NCI-H226 (cell line): ENCODE results near the gene MAST3.

Experiments
- DNase-seq: peaks from one replicate; pipeline ENCODE4 v3.0.0-alpha.2; 2015

The MAST3 gene

GRCh38 chr19:18164072-18164471 lies 66.5 kb downstream of the MAST3 start:
- DNase-seq, result no peak

- no peak for DNase-seq
Observed at GRCh38 chr19:18165794-18166544, 68.4 kb downstream of the MAST3 start.

GRCh38 chr19:18167011-18167410 lies 69.4 kb downstream of the MAST3 start:
- no peak for DNase-seq

GRCh38 chr19:18167975-18168645 lies 70.5 kb downstream of the MAST3 start:
- no peak for DNase-seq

GRCh38 chr19:18168673-18169381 lies 71.2 kb downstream of the MAST3 start:
- DNase-seq, result no peak

- DNase-seq, result no peak
Observed at GRCh38 chr19:18170714-18171255, 73.2 kb downstream of the MAST3 start.

GRCh38 chr19:18171605-18172327 lies 74.2 kb downstream of the MAST3 start:
- DNase-seq, result no peak

- no peak for DNase-seq
Observed at GRCh38 chr19:18172331-18173053, 74.9 kb downstream of the MAST3 start.

GRCh38 chr19:18173054-18173571 lies 75.5 kb downstream of the MAST3 start:
- DNase-seq, result no peak

GRCh38 chr19:18173572-18174288 lies 76.2 kb downstream of the MAST3 start, which contains the start of gene IFI30:
IFI30 (plus strand) TSS chr19:18173813; CDS start chr19:18173842, 29 bp downstream.
- DNase-seq, result peak; percentile 26

GRCh38 chr19:18174983-18175382 lies 77.4 kb downstream of the MAST3 start:
- DNase-seq, result no peak

GRCh38 chr19:18176367-18177310 lies 79.1 kb downstream of the MAST3 start:
- DNase-seq, result no peak

GRCh38 chr19:18179957-18180356 lies 82.4 kb downstream of the MAST3 start:
- no peak for DNase-seq

- DNase-seq, result no peak
Observed at GRCh38 chr19:18183529-18183928, 86.0 kb downstream of the MAST3 start.

- DNase-seq, result no peak
Observed at GRCh38 chr19:18185538-18185937, 88.0 kb downstream of the MAST3 start.

- no peak for DNase-seq
Observed at GRCh38 chr19:18190278-18190677, 92.7 kb downstream of the MAST3 start.

- no peak for DNase-seq
Observed at GRCh38 chr19:18191640-18192062, 94.1 kb downstream of the MAST3 start.

GRCh38 chr19:18192673-18193387 lies 95.3 kb downstream of the MAST3 start, which contains the start of gene MPV17L2:
MPV17L2 (plus strand) TSS chr19:18193218; CDS start chr19:18193282, 64 bp downstream.
- DNase-seq, result peak; percentile 100
